ENCODE measurements around the gene SSNA1.

Gene SSNA1

GRCh38 chr9:137227853-137228505 is 39.5 kb downstream of the SSNA1 start:
- no peak for TF ChIP-seq CTCF (IDR thresholded peaks at IDR 0.05; ENCODE audit: insufficient read depth, low read length, poor library complexity, severe bottlenecking)
- no peak for DNase-seq (ENCODE audit: extremely low read depth, insufficient read length)
- H3K36me3 ChIP-seq (ENCODE audit: control insufficient read depth, insufficient read depth, low read length) = no peaks in the 10 kb centered on the region
- H3K27me3 ChIP-seq (replicated peaks; ENCODE audit: control insufficient read depth, insufficient read depth, low read length) = no peaks in the 10 kb centered on the region; the same call in 1 of the 2 replicates
- no peak overlapping the region for H3K4me3 ChIP-seq (replicated peaks; ENCODE audit: low read depth, low read length)

DNA sequence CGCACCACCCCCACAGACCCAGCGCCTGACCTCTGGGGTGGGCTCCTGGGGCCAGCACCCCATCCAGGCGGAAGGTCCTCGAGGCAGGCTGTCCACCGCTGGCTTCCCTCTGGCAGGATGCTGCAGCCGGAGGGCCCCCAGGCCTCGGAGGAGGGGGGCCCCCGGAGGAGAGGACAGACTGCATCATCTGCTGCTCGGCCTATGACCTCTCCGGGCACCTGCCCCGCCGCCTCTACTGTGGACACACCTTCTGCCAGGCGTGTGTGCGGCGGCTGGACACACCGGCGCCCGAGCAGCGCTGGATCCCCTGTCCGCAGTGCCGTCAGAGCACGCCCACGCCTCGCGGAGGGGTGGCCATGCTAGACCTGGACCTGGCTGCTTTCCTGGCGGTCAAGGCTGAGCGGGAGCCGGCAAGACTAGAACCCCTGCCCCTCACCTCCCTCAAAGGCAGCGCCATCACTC is 40.1 kb downstream of the SSNA1 start:
- Histone ChIP-seq H3K27me3 (replicated peaks; ENCODE audit: control insufficient read depth, insufficient read depth, low read length) (no peaks in the 10 kb centered on the region; the same call in 1 of the 2 replicates), H3K4me3 (replicated peaks; ENCODE audit: low read depth, low read length) (no peak overlapping the region), H3K36me3 (ENCODE audit: control insufficient read depth, insufficient read depth, low read length) (no peaks in the 10 kb centered on the region)
- TF ChIP-seq CTCF (IDR thresholded peaks at IDR 0.05; ENCODE audit: insufficient read depth, low read length, poor library complexity, severe bottlenecking) = no peak
- DNase-seq (ENCODE audit: extremely low read depth, insufficient read length) = no peak

- Histone ChIP-seq H3K27me3 (replicated peaks; ENCODE audit: control insufficient read depth, insufficient read depth, low read length) (no peaks in the 10 kb centered on the region; the same call in 1 of the 2 replicates), H3K4me3 (replicated peaks; ENCODE audit: low read depth, low read length) (no peak overlapping the region), H3K36me3 (ENCODE audit: control insufficient read depth, insufficient read depth, low read length) (no peaks in the 10 kb centered on the region)
- DNase-seq (ENCODE audit: extremely low read depth, insufficient read length) = no peak
- TF ChIP-seq CTCF (IDR thresholded peaks at IDR 0.05; ENCODE audit: insufficient read depth, low read length, poor library complexity, severe bottlenecking) = no peak
Measured at GRCh38 chr9:137228968-137229896, 40.8 kb downstream of the SSNA1 start.

- DNase-seq (ENCODE audit: extremely low read depth, insufficient read length) = no peak
- Histone ChIP-seq H3K36me3 (ENCODE audit: control insufficient read depth, insufficient read depth, low read length) (no peaks in the 10 kb centered on the region), H3K4me3 (replicated peaks; ENCODE audit: low read depth, low read length) (no peak overlapping the region), H3K27me3 (replicated peaks; ENCODE audit: control insufficient read depth, insufficient read depth, low read length) (no peaks in the 10 kb centered on the region; the same call in 1 of the 2 replicates)
- TF ChIP-seq CTCF (IDR thresholded peaks at IDR 0.05; ENCODE audit: insufficient read depth, low read length, poor library complexity, severe bottlenecking) = no peak
Measured at GRCh38 chr9:137229903-137230704, 41.6 kb downstream of the SSNA1 start.

- DNase-seq (ENCODE audit: extremely low read depth, insufficient read length) = no peak
- no peak for TF ChIP-seq CTCF (IDR thresholded peaks at IDR 0.05; ENCODE audit: insufficient read depth, low read length, poor library complexity, severe bottlenecking)
- H3K4me3 ChIP-seq (replicated peaks; ENCODE audit: low read depth, low read length) = no peak within 1 kb of the TSS
Measured at GRCh38 chr9:137230705-137231371, 42.4 kb downstream of the SSNA1 start, which contains the start of gene SLC34A3. TSS of gene SLC34A3 (plus strand) at chr9:137230901. CDS start at chr9:137231703, 802 bp downstream.

More at GRCh38 chr9:137230705-137231371, 42.4 kb downstream of the SSNA1 start, which contains the start of gene SLC34A3:
- H3K27me3 ChIP-seq (replicated peaks; ENCODE audit: control insufficient read depth, insufficient read depth, low read length) = no peaks in the 10 kb centered on the region; the same call in 1 of the 2 replicates
- no peaks in the 10 kb centered on the region for H3K36me3 ChIP-seq (ENCODE audit: control insufficient read depth, insufficient read depth, low read length)
